ENCODE data around the gene XPO1.

- TF ChIP-seq GATA2 (IDR thresholded peaks at IDR 0.05; ENCODE audit: low read depth, low read length), result no peak
- TF ChIP-seq GATA3 (IDR thresholded peaks at IDR 0.05; ENCODE audit: low read depth, low read length), result no peak
Observed at GRCh38 chr2:61557381-61557780, 19.2 kb upstream of the XPO1 start.
